ENCODE results near the gene CENPB.

Gene CENPB

GRCh38 chr20:3801299-3801698 lies 14.8 kb upstream of the CENPB start:
- no peak overlapping the region for H3K4me3 ChIP-seq (ENCODE audit: low read depth, low read length)
- no peak for DNase-seq (ENCODE audit: low read depth)
- TF ChIP-seq CTCF (conservative IDR thresholded peaks at IDR 0.05; ENCODE audit: low read depth, low read length): no peak

DNA sequence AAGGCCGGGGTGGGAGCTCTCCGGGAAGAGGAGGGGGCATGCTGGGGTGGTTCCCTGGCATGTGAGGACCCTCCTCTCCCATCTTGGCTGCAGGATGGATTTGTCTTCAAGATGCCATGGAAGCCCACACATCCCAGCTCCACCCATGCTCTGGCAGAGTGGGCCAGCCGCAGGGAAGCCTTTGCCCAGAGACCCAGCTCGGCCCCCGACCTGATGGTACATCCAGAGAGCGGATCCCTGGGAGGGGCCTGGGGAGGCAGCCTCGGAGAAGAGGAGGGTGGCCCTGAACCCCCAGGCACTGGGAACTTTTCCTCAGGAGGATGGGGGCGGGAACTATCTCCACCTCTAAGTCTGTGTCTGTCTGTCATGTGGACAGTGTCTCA lies 14.3 kb upstream of the CENPB start:
- TF ChIP-seq CTCF (conservative IDR thresholded peaks at IDR 0.05; ENCODE audit: low read depth, low read length): no peak
- no peak overlapping the region for H3K4me3 ChIP-seq (ENCODE audit: low read depth, low read length)
- no peak for DNase-seq (ENCODE audit: low read depth)

GRCh38 chr20:3800256-3800877 lies 13.8 kb upstream of the CENPB start:
- TF ChIP-seq CTCF (conservative IDR thresholded peaks at IDR 0.05; ENCODE audit: low read depth, low read length): no peak
- no peak for DNase-seq (ENCODE audit: low read depth)
- no peak overlapping the region for H3K4me3 ChIP-seq (ENCODE audit: low read depth, low read length)

DNA sequence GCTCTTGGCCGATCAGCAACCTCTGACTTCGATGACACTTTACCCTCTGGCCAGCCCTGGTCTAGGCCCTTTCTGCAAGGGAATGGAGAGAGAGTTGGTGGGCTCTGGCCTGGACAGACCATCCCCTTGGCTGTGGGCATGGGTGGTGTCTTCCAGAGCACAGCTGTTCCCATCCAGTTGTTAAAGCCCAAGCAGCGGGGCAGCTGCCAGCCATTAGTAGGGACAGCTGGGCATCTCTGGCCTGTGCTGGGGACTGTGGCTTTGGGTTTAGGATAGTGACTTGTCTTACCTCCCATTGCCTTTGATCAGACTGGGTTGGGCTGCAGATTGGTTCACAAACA lies 12.3 kb upstream of the CENPB start:
- no peak overlapping the region for H3K4me3 ChIP-seq (ENCODE audit: low read depth, low read length)
- DNase-seq (ENCODE audit: low read depth): no peak
- no peak for TF ChIP-seq CTCF (conservative IDR thresholded peaks at IDR 0.05; ENCODE audit: low read depth, low read length)

DNA sequence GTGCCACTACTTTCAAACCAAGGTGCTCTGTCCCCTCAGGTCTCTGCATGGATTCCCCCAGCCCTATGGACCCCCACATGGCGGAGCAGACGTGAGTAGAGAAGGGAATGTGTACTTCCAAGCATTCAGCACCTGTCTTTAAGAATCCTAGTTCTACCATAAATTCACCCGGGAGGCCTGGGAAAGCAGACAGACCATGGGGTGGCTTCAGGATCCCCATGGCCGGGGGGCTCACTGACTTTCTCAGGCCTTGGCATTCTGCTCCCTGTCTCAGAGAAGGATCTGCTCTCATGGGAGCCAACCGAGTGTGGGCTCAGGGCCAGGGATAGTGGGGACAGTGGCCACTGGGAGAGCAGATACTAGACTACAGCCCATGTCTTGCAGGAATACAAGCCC lies 11.8 kb upstream of the CENPB start:
- no peak for TF ChIP-seq CTCF (conservative IDR thresholded peaks at IDR 0.05; ENCODE audit: low read depth, low read length)
- DNase-seq (ENCODE audit: low read depth): no peak
- H3K4me3 ChIP-seq (ENCODE audit: low read depth, low read length): no peak overlapping the region

- H3K4me3 ChIP-seq (ENCODE audit: low read depth, low read length): peak overlapping the region; percentile 80
- DNase-seq (ENCODE audit: low read depth): peak; percentile 66
- no peak for TF ChIP-seq CTCF (conservative IDR thresholded peaks at IDR 0.05; ENCODE audit: low read depth, low read length)
Measured at GRCh38 chr20:3797592-3798372, 11.2 kb upstream of the CENPB start.

- no peak for DNase-seq (ENCODE audit: low read depth)
- no peak for TF ChIP-seq CTCF (conservative IDR thresholded peaks at IDR 0.05; ENCODE audit: low read depth, low read length)
- H3K4me3 ChIP-seq (ENCODE audit: low read depth, low read length): peak overlapping the region; percentile 80
Measured at GRCh38 chr20:3797226-3797545, 10.6 kb upstream of the CENPB start.

Measured in choroid plexus epithelial cell (primary cell).